Measurements from ENCODE around the gene MSH4.

- no peak for TF ChIP-seq EZH2 (IDR thresholded peaks at IDR 0.05)
- TF ChIP-seq POLR2AphosphoS5 (IDR thresholded peaks at IDR 0.05; ENCODE audit: borderline replicate concordance, low read depth, low read length), result no peak
- no peak for TF ChIP-seq FOXP2 (optimal IDR thresholded peaks at IDR 0.05; ENCODE audit: control extremely low read depth, extremely low read length, insufficient read depth)
Observed at GRCh38 chr1:75861831-75862230, 65.1 kb downstream of the MSH4 start.
